GM18505 (cell line): ENCODE measurements around the gene SLC26A11.
A peak's percentile ranks its signal among the peaks of the same experiment; 100 is the strongest.

Experiments used
- ATAC-seq: cut with Tn5 transposase; IDR thresholded peaks from one replicate; pipeline ENCODE4 v1.9.1; 2021; ENCODE audit not compliant: unreplicated experiment
- POLR2A ChIP-seq: IDR thresholded peaks from 4 replicates; pipeline ENCODE4 v1.6.1; 2011; ENCODE audit warnings: borderline replicate concordance; ENCODE audit not compliant: insufficient read depth, insufficient read length; ENCODE audit errors: extremely low read depth

The SLC26A11 gene

GRCh38 chr17:80220054-80220735, at the start of gene SLC26A11, which contains the start of gene SGSH:
Gene SLC26A11 (plus strand): TSS chr17:80220427. CDS start chr17:80221561, 1,134 bp downstream.
Gene SGSH (minus strand): TSS chr17:80220333. CDS start chr17:80220313, 20 bp downstream.
- peak; percentile 33 for ATAC-seq

DNA sequence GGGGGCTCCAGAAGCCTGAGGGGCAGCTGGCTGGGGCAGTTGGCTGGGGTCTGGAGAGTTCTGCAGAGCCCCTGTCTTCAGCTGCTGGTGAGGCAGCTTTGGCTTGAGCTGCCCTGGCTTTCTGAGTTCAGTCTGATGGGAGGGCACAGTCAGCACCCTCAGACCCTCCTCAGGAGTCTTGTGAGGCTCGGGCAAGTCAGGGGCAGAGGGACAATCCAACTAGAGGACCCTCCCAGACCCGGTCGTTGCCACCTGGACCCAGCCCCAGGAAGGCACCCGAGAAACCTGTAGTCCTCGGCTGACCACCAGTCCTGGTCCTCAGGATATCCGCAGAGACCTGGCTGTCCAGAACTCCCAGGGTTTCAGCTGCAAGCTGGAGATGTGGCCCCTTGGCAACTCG, 48.5 kb upstream of the SLC26A11 start:
- no peak for ATAC-seq

More at GRCh38 chr17:80220054-80220735, at the start of gene SLC26A11, which contains the start of gene SGSH:
- TF ChIP-seq POLR2A: peak; percentile 46

GRCh38 chr17:80173126-80173525, 47.1 kb upstream of the SLC26A11 start:
- no peak for ATAC-seq
- no peak for TF ChIP-seq POLR2A

More for the DNA sequence above, 48.5 kb upstream of the SLC26A11 start:
- TF ChIP-seq POLR2A: no peak

DNA sequence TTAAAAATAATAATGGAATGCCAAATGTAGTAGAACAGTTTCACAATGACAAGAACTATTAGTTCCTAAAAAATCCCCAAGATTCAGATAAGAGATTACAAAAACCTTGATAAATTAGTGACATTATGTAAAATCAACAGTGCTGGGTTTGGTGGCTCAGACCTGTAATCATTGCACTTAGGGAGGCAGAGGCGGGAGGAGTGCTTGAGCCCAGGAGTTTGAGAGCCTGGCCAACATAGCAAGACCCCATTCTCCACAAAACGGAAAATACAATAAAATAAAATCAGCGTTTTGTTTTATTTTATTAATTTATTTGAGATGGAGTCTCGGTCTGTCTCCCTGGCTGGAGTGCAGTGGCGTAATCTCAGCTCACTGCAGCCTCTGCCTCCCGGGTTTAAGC, 46.3 kb upstream of the SLC26A11 start:
- no peak for TF ChIP-seq POLR2A
- no peak for ATAC-seq

GRCh38 chr17:80176757-80177156, 43.5 kb upstream of the SLC26A11 start:
- no peak for TF ChIP-seq POLR2A
- ATAC-seq: no peak

DNA sequence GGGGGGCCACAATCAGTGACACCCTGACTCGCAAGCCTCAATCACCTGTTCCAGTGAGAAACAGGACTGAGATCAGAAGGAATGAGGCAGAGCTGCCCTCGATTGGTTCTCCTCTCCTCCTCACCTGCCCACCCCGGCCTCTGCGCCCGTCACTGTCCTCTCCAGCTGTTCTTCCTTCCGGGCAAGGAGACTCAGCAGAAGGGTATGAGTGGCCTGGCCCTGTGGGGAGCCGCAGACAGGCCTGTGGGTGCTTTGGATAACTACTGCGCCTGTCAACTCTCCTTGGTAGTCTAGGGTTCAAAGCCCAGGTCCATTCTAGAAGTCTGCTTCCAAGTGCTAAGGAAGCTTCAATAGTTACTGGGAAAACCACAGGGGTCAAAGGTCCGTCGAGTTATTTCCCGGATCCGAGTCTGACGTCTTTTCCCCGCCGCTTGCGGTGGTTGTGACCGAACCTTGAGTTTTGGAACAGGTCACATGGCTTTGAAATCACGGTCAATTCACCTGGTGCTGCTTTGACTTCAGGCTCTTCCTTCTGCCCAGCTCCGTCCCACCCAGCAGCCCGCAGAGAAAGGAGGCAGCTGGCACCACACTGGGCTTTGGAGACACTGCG, 42.1 kb upstream of the SLC26A11 start:
- no peak for TF ChIP-seq POLR2A
- ATAC-seq: no peak

- TF ChIP-seq POLR2A: no peak
- ATAC-seq: no peak
These were observed 40.0 kb upstream of the SLC26A11 start for GRCh38 chr17:80180192-80180591.

DNA sequence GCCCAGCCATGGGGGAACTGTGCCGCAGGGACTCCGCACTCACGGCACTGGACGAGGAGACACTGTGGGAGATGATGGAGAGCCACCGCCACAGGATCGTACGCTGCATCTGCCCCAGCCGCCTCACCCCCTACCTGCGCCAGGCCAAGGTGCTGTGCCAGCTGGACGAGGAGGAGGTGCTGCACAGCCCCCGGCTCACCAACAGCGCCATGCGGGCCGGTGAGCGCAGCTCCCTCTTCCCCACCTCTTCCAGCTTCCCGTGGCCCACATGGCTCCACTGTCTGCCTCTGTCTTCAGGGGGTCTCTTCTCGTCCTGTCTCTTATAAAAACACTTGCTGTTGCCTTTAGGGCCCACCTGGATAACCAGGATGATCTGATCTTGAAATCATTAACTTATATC, 38.8 kb upstream of the SLC26A11 start:
- no peak for ATAC-seq
- no peak for TF ChIP-seq POLR2A

- TF ChIP-seq POLR2A: no peak
- ATAC-seq: no peak
These were observed 37.9 kb upstream of the SLC26A11 start for GRCh38 chr17:80182118-80182844.

GRCh38 chr17:80182845-80183223, 37.4 kb upstream of the SLC26A11 start:
- TF ChIP-seq POLR2A: no peak
- no peak for ATAC-seq

DNA sequence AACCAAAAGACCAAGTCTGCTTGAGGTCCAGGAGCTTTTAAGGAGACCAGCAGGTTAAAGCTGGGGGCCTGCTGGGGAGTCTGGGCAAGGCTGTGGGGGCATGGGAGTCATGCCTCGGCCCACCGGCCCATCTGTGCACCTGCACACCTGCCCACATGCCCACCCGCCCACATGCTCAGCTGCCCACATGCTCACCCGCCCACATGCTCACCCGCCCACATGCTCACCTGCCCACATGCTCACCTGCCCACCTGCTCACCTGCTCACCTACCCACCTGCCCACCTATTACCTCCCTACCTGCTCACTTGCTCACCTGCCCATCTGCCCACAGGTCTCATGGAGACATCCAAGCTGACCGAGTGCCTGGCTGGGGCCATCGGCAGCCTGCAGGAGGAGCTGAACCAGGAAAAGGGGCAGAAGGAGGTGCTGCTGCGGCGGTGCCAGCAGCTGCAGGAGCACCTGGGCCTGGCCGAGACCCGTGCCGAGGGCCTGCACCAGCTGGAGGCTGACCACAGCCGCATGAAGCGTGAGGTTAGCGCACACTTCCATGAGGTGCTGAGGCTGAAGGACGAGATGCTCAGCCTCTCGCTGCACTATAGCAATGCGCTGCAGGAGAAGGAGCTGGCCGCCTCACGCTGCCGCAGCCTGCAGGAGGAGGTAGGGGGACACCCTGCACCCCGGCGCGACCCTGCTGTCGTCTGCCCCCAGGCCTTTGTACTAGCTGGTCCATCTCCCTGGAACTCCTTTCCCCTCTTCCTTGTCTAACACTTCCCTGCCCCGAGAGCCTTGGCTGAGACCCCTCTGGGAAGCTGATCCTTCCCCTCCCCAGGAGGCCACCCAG, 36.4 kb upstream of the SLC26A11 start:
- no peak for TF ChIP-seq POLR2A
- no peak for ATAC-seq

GRCh38 chr17:80184423-80184714, 35.9 kb upstream of the SLC26A11 start:
- no peak for ATAC-seq
- TF ChIP-seq POLR2A: no peak

DNA sequence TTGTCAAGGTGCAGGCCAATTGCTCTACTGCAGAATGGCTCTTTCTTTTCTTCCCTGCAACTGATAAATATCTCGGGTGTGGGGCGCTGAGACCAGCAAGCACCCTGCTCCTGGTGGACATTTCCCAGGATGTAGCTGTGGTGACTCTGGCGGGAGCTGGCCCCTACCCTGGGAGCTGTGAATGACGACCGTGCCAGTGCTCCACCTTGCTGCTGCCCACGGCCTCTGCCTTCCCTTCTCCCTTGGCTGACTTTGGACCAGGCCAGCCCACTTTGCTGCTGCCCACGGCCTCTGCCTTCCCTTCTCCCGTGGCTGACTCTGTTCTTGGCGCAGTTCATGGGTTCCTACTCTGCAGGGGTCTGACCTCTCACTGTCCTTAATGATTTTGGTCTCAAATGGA, 34.3 kb upstream of the SLC26A11 start:
- ATAC-seq: no peak
- no peak for TF ChIP-seq POLR2A
